Astrocyte of the cerebellum (primary cell): ENCODE measurements around the gene KDM4C.

Experiments used
- DNase-seq: peaks from one replicate; pipeline ENCODE4 v3.0.0-alpha.2; 2011; ENCODE audit warnings: low read depth
- H3K4me3 ChIP-seq: 2 replicates; pipeline ENCODE4 v1.5.1; 2011; ENCODE audit warnings: mild to moderate bottlenecking, low read depth, low read length, moderate library complexity
- in situ Hi-C: cut with HindIII; loops from 2 replicates; pipeline ENCODE4 v1.10.0; 2017; ENCODE audit warnings: low sequenced_read_pairs
- TF ChIP-seq, protein P1 (sequence below): IDR thresholded peaks from 2 replicates; pipeline ENCODE4 v1.5.1; 2012; ENCODE audit warnings: low read length, low read depth, moderate library complexity, mild to moderate bottlenecking; ENCODE audit errors: missing control alignments

KDM4C gene

DNA sequence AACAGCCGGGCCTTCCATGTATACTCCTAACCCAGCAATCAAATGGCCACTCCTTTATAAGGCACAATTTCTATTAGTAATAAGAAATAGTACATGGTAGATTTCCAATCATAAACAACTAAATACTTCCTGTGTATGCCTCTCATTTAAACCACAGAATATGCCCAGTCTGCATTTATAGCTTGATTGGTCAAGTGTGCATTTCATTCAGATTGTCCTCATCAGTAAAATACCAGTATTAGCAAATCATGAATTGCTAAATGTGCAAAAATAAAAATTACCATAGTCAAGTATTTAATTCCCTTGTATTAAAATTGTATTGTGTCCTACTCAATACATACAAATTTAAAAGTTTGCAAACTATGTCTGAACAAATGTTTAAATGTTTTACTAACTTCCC is 406.2 kb downstream of the KDM4C start:
- no peak overlapping the region for H3K4me3 ChIP-seq
- DNase-seq: no peak
- in situ Hi-C loops: no loop called here
- TF ChIP-seq, protein P1, sequence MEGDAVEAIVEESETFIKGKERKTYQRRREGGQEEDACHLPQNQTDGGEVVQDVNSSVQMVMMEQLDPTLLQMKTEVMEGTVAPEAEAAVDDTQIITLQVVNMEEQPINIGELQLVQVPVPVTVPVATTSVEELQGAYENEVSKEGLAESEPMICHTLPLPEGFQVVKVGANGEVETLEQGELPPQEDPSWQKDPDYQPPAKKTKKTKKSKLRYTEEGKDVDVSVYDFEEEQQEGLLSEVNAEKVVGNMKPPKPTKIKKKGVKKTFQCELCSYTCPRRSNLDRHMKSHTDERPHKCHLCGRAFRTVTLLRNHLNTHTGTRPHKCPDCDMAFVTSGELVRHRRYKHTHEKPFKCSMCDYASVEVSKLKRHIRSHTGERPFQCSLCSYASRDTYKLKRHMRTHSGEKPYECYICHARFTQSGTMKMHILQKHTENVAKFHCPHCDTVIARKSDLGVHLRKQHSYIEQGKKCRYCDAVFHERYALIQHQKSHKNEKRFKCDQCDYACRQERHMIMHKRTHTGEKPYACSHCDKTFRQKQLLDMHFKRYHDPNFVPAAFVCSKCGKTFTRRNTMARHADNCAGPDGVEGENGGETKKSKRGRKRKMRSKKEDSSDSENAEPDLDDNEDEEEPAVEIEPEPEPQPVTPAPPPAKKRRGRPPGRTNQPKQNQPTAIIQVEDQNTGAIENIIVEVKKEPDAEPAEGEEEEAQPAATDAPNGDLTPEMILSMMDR: no peak

DNA sequence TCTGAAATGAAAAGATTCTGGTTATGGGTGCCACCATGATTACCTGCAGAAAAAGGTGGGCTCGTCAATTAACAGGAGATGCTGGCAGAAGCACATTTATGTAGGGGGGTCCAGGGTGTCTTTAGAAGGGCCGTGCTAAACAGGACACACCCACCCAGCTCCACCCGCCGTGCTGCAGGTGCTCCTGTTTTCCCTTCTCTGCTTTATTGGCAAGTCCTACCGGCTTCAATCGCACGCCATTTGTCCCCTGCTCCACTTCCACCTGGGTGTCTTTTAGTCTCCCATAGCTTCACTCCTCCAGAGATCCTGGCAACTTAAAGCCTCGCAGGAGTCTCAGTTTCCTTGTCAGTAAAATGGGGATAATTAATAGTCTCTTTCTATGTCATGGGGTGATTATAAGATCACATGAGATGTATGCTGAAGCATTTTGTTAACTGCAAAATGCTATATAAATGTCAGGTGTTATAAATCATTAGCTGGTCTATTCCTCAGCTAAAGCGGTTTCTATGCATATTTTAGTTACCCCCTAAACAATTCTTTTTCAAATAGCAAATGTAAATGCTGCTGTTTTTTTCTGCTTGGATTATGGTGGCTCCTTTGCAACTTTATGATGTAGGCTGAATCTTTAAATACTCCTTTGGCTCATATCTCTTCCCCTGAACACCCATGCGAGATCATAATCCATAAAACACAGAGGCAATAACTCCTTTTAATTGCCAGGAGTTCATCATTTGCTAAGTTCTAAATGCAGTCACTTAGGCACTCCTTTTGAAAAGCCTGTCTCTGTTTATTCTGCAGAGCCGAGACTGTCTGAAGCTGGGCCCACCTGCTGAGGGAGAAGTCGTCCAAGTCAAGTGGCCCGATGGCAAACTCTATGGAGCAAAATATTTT is 406.9 kb downstream of the KDM4C start:
- no peak for DNase-seq
- in situ Hi-C loops: no loop called here
- TF ChIP-seq, protein P1: no peak
- H3K4me3 ChIP-seq: no peak overlapping the region

DNA sequence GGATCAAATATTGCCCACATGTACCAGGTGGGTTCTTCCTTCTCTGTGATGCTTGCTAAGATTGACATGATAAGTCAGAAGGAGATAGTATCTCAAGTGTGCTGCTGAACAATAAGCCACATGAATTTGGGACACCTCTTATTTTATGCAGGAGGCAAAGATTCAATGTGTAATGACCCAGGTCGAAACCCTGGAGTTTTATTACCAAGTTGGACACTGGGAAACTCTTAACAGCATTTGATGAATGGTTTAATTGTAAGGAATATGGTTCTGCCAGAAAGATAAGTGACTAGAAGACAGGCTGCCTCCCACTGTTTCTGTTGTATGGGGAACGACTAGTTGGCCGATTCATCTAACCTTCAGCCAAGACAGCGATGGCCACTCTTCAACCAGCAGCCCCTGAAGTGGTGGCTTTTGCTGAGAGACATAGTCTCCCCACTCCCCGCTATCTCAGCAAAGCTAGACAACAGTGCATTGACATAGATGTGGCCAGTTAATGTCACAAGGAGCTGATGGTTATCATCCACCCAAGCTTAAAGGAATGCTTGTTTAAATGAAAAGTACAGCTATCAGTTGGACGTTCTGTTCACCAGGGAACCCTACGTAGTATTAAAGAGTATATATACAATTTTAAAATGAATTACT is 407.7 kb downstream of the KDM4C start:
- in situ Hi-C loops: no loop called here

DNA sequence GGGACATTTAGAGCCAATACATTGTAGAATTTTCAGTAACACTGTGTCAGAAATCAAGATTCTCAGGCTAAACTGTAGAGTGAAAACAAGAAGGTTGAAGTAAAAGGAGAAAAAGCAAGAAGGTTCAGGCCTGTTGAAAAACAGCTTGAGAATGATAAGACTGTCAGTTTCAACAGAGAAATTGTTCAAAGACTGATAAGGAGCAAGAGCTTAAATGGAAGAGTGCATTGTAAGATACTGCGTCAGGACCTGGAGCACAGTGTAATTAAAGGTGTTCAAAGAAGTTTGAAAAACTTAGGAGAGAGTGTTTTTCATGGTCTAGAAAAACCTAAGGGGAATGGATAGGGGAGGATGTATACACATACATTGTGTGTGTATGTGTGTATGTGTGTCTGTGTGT is 408.3 kb downstream of the KDM4C start:
- in situ Hi-C loops: no loop called here
- no peak for DNase-seq
- H3K4me3 ChIP-seq: no peak overlapping the region
- TF ChIP-seq, protein P1: no peak

More for the DNA sequence above, 407.7 kb downstream of the KDM4C start:
- H3K4me3 ChIP-seq: no peak overlapping the region
- no peak for DNase-seq
- TF ChIP-seq, protein P1: no peak

DNA sequence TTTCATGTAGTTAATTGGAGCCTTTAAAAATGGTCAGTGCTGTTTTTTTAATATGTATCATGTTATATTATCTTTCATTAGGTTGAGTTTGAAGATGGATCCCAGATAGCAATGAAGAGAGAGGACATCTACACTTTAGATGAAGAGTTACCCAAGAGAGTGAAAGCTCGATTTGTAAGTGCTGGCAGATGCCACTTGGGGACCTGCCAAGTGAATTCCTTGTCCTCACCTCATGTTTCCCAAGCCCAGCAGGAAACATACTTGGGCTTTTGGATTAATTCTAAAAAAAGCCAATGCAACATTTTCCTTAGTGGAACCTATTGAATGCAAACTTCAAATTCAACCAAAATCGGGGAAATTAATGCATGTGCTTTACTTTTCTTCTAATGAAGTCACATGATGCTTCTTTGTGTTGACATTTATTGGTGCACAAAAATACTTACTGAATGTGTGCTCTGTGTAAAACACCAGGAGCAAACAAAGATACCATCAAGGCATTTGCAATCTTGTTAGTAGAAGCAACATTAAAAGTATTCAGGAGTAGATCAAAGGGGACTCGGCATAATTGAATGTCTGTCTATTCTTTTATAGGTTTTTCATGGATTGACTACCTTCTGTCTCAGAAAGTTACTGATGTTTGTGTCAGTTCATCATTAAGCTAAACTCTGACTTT is 412.1 kb downstream of the KDM4C start:
- in situ Hi-C loops: no loop called here
- no peak overlapping the region for H3K4me3 ChIP-seq
- DNase-seq: peak; percentile 76

More for the DNA sequence above, 412.1 kb downstream of the KDM4C start:
- TF ChIP-seq, protein P1: no peak
